Measurements from ENCODE around the gene G6PD.
"Not testable (repeated sequence)": the region's sequence is repeated elsewhere in the genome, so short reads cannot be mapped to it uniquely, and the experiment has no call there.

G6PD gene

DNA sequence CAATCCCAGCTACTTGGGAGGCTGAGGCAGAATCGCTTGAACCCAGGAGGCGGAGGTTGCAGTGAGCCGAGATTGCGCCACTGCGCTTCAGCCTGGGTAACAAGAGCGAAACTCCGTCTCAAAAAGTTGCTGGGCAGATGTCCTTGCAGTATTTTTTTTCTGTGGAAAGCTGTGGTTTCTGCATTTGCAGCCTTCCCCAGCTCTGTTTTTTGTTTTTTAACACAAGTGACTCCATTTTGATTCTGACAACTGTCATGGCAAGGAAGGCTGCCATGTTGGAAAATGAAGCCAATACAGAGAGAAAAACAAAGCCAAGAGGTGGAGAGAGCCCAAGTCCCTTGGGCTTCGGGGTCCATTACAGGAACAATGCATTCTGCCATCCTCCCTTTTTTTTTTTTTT, 44.5 kb downstream of the G6PD start:
- TF ChIP-seq, protein P1, sequence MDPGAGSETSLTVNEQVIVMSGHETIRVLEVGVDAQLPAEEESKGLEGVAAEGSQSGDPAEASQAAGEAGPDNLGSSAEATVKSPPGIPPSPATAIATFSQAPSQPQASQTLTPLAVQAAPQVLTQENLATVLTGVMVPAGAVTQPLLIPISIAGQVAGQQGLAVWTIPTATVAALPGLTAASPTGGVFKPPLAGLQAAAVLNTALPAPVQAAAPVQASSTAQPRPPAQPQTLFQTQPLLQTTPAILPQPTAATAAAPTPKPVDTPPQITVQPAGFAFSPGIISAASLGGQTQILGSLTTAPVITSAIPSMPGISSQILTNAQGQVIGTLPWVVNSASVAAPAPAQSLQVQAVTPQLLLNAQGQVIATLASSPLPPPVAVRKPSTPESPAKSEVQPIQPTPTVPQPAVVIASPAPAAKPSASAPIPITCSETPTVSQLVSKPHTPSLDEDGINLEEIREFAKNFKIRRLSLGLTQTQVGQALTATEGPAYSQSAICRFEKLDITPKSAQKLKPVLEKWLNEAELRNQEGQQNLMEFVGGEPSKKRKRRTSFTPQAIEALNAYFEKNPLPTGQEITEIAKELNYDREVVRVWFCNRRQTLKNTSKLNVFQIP (CRISPR knock-in tag; IDR thresholded peaks at IDR 0.05; ENCODE audit: borderline replicate concordance, low read depth): no peak
- TF ChIP-seq ZNF565 (CRISPR knock-in tag; conservative IDR thresholded peaks at IDR 0.05; ENCODE audit: low read depth) (no peak), ESRRG (CRISPR knock-in tag; IDR thresholded peaks at IDR 0.05) (no peak), RARB (CRISPR knock-in tag; IDR thresholded peaks at IDR 0.05) (no peak), ARNTL (CRISPR knock-in tag; IDR thresholded peaks at IDR 0.05; ENCODE audit: borderline replicate concordance, low read depth) (no peak), ZNF70 (CRISPR knock-in tag; IDR thresholded peaks at IDR 0.05) (no peak), SNAI2 (CRISPR knock-in tag; IDR thresholded peaks at IDR 0.05) (no peak), GLIS3 (CRISPR knock-in tag; IDR thresholded peaks at IDR 0.05) (no peak)
- TF ChIP-seq, protein P2, sequence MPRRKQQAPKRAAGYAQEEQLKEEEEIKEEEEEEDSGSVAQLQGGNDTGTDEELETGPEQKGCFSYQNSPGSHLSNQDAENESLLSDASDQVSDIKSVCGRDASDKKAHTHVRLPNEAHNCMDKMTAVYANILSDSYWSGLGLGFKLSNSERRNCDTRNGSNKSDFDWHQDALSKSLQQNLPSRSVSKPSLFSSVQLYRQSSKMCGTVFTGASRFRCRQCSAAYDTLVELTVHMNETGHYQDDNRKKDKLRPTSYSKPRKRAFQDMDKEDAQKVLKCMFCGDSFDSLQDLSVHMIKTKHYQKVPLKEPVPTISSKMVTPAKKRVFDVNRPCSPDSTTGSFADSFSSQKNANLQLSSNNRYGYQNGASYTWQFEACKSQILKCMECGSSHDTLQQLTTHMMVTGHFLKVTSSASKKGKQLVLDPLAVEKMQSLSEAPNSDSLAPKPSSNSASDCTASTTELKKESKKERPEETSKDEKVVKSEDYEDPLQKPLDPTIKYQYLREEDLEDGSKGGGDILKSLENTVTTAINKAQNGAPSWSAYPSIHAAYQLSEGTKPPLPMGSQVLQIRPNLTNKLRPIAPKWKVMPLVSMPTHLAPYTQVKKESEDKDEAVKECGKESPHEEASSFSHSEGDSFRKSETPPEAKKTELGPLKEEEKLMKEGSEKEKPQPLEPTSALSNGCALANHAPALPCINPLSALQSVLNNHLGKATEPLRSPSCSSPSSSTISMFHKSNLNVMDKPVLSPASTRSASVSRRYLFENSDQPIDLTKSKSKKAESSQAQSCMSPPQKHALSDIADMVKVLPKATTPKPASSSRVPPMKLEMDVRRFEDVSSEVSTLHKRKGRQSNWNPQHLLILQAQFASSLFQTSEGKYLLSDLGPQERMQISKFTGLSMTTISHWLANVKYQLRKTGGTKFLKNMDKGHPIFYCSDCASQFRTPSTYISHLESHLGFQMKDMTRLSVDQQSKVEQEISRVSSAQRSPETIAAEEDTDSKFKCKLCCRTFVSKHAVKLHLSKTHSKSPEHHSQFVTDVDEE (CRISPR knock-in tag; IDR thresholded peaks at IDR 0.05): no peak
- no peak for ATAC-seq

DNA sequence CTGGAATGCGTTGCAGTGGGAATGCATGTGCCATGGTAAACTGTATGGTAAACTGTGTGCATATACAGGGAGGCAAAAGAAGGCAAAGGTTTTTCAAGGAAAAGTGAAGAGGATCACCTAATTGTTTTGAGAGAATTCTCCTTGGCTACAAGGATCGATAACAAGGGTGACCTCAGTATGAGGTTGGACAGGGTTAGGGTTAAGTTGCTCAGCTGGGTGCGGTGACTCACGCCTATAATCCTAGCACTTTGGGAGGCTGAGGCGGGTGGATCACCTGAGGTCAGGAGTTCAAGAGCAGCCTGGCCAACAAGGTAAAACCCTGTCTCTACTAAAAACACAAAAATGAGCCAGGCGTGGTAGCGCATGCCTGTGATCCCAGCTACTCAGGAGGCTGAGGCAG, 45.2 kb downstream of the G6PD start:
- ATAC-seq: not testable (repeated sequence)

DNA sequence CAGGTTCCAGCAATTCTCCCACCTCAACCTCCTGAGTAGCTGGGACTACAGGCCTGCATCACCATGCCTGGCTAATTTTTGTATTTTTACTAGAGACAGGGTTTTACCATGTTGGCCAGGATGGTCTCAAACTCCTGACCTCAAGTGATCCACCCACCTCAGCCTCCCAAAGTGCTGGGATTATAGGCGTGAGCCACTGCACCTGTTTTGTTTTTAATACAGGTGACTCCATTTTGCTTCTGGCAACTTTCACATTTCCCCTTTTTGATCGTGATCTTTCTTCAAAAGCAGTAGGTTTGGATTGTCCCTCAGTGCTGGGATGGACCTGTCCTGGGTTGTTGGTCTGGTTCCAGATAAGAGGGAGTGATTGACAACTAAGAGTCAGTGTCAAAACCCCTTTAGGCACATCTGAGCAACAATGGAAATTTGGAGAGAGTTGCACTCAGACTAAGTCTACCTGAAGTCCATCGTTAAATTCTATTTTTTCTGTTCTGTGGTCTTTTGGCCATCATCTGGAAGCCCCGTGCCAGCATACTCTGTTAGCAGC, 50.0 kb downstream of the G6PD start:
- not testable (repeated sequence) for ATAC-seq

DNA sequence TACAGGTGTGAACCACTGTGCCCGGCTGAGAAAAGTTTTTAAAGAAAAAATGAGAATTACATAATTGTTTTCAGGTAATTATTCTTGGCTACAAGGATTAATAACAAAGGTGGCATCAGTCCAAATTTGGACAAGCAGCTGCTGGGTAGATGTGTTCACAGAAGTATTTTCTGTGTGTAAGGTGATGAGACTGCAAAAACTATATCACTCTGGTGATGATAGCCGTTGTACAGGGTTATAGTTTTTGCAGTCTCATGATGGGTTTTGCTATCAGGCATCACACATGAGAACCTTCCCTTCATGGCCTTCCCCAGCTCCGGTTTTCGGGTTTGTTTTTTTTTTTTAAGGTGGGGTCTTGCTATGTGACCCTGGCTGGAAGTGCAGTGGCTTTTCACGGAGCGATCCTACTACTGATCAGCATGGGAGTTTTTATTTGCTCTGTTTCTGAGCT, 51.1 kb downstream of the G6PD start:
- TF ChIP-seq ZFP30 (CRISPR knock-in tag; IDR thresholded peaks at IDR 0.05): no peak
- TF ChIP-seq ISL1 (CRISPR knock-in tag; IDR thresholded peaks at IDR 0.05): no peak
- TF ChIP-seq, protein P1 (CRISPR knock-in tag; IDR thresholded peaks at IDR 0.05; ENCODE audit: borderline replicate concordance, low read depth): no peak
- TF ChIP-seq CSDC2 (CRISPR knock-in tag; IDR thresholded peaks at IDR 0.05): no peak
- no peak for TF ChIP-seq TOX (CRISPR knock-in tag; IDR thresholded peaks at IDR 0.05; ENCODE audit: borderline replicate concordance)
- TF ChIP-seq, protein P3, sequence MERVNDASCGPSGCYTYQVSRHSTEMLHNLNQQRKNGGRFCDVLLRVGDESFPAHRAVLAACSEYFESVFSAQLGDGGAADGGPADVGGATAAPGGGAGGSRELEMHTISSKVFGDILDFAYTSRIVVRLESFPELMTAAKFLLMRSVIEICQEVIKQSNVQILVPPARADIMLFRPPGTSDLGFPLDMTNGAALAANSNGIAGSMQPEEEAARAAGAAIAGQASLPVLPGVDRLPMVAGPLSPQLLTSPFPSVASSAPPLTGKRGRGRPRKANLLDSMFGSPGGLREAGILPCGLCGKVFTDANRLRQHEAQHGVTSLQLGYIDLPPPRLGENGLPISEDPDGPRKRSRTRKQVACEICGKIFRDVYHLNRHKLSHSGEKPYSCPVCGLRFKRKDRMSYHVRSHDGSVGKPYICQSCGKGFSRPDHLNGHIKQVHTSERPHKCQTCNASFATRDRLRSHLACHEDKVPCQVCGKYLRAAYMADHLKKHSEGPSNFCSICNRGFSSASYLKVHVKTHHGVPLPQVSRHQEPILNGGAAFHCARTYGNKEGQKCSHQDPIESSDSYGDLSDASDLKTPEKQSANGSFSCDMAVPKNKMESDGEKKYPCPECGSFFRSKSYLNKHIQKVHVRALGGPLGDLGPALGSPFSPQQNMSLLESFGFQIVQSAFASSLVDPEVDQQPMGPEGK (CRISPR knock-in tag; IDR thresholded peaks at IDR 0.05; ENCODE audit: borderline replicate concordance): no peak
- no peak for TF ChIP-seq PPARA (CRISPR knock-in tag; IDR thresholded peaks at IDR 0.05; ENCODE audit: borderline replicate concordance)
- TF ChIP-seq, protein P2 (CRISPR knock-in tag; IDR thresholded peaks at IDR 0.05): no peak
- no peak for TF ChIP-seq ZNF565 (CRISPR knock-in tag; conservative IDR thresholded peaks at IDR 0.05; ENCODE audit: low read depth)
- TF ChIP-seq ZNF8 (CRISPR knock-in tag; IDR thresholded peaks at IDR 0.05): no peak
- no peak for TF ChIP-seq ESRRG (CRISPR knock-in tag; IDR thresholded peaks at IDR 0.05)
- TF ChIP-seq SNAI2 (CRISPR knock-in tag; IDR thresholded peaks at IDR 0.05): no peak
- TF ChIP-seq GLIS3 (CRISPR knock-in tag; IDR thresholded peaks at IDR 0.05): no peak
- no peak for TF ChIP-seq RARB (CRISPR knock-in tag; IDR thresholded peaks at IDR 0.05)
- ATAC-seq: no peak

All from SK-N-SH treated with all-trans-retinoic acid at 6 μM for 48 hours (cell line).